Naive thymus-derived CD8-positive, alpha-beta T cell (primary cell): ENCODE results near the gene OSR1. TPM values are rescaled to one million over a fixed set of nuclear protein-coding genes. Genes with fewer than 3 reads are reported as not detected.

Experiments used
- ATAC-seq, 2 donors: fragments of 150-1000 bp; cut with Tn5 transposase in 1 of 2; sonication (Bioruptor Pico), chemical (Tn5 transposase) in 1 of 2; 1 replicate in 1 of 2; 2 replicates in 1 of 2; pipeline ENCODE4 v1.10.0; 2021; ENCODE audit warnings: mild to moderate bottlenecking in 2 of 2, moderate library complexity in 2 of 2
- POLR2A ChIA-PET: fragments of 350-600 bp; sonication (Branson Sonifier 250); formaldehyde crosslinking; loops from one replicate; lab custom pipeline; 2021; ENCODE audit warnings: antibody characterized with exemption; lab: Charles Lee
- DNase-seq, 10 donors: peaks; one replicate each; pipeline versions ENCODE4 v3.0.0 to v3.0.0-alpha.2; 2020 to 2022
- H3K27ac Mint-ChIP-seq, 10 donors: one replicate each; pipeline ENCODE4 v1.8.0; 2020 to 2022; ENCODE audit warnings: mild to moderate bottlenecking in 10 of 10, mixed read lengths in 10 of 10, moderate library complexity in 4 of 10, inconsistent platforms in 1 of 10
- H3K27me3 Mint-ChIP-seq, 5 donors: one replicate each; pipeline ENCODE4 v1.8.0; 2021 to 2022; ENCODE audit warnings: mixed read lengths in 5 of 5
- H3K36me3 Mint-ChIP-seq, 3 donors: one replicate each; pipeline ENCODE4 v1.8.0; 2020 to 2022; ENCODE audit warnings: mixed read lengths in 3 of 3, mild to moderate bottlenecking in 2 of 3, inconsistent platforms in 1 of 3
- H3K4me1 Mint-ChIP-seq, 4 donors: one replicate each; pipeline ENCODE4 v1.8.0; 2021 to 2022; ENCODE audit warnings: mixed read lengths in 4 of 4
- H3K4me3 Mint-ChIP-seq, 10 donors: one replicate each; pipeline ENCODE4 v1.8.0; 2020 to 2022; ENCODE audit warnings: mild to moderate bottlenecking in 10 of 10, mixed read lengths in 10 of 10, moderate library complexity in 6 of 10, inconsistent platforms in 1 of 10
- H3K9me3 Mint-ChIP-seq, 9 donors: one replicate each; pipeline ENCODE4 v1.8.0; 2020 to 2022; ENCODE audit warnings: mixed read lengths in 9 of 9, mild to moderate bottlenecking in 3 of 9, inconsistent platforms in 1 of 9, moderate library complexity in 1 of 9
- polyA plus RNA-seq, 3 donors: library from polyadenylated mRNA; unstranded; fragments of 300-500 nt; fragmentation: Illumina TruSeq; gene quantifications; one replicate each; pipeline ENCODE4 v1.2.3, GENCODE V29; 2021
- total RNA-seq, 8 experiments: library from RNA in 2 of 8; stranded (reverse) in 2 of 8; gene quantifications; one replicate each; pipeline ENCODE4 v1.2.3 and lab custom pipeline; 2021 to 2026

Gene OSR1
- total and polyA plus RNA-seq, 5 experiments from 2014 or later, result not detected

DNA sequence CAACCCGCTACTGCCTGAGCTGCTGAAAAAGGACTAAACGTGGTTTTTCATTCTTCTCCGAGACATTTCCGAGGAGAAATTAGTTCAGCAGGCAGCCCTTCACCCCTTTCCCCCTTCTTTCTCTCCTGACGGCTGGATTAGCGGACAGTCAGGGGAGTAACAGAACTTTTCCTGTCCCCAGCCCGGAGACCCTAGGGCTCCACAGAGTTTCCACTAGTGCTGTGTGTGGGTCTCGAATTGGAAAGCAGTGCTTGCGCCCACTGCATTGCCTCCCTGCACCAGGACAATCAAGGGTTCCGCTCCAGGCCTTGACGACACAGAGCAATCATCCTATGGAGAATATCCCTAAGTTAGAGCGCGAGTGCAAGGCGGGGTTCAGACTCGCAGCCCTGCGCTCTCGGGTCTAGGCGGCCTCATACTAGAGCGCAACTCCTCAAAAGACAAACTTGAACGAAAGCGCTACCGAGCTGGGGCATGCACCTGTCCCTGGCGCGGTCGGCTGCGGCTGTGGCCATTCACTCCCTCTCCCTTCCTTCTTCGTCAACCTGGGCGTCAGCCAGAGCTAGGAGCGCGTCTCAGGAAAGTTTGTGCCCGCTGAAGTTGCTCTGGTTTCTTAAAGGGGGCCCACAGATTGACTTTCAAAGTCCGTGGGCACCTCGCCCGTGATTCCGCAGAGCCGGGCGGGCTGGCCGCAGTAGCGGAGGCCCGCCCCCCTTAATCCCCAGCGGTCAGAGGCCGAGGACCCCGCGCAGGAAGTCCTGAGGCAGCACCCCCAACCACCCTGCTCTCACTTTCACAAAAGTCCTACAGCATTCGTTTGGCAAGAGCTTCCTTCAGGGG is 801 bp downstream of the OSR1 start:
- H3K27ac Mint-ChIP-seq, result no peak overlapping the region
- peak; percentile 14 to 15 for ATAC-seq
- peak overlapping the region; percentile 56 to 82 (median 66) for H3K4me3 Mint-ChIP-seq

DNA sequence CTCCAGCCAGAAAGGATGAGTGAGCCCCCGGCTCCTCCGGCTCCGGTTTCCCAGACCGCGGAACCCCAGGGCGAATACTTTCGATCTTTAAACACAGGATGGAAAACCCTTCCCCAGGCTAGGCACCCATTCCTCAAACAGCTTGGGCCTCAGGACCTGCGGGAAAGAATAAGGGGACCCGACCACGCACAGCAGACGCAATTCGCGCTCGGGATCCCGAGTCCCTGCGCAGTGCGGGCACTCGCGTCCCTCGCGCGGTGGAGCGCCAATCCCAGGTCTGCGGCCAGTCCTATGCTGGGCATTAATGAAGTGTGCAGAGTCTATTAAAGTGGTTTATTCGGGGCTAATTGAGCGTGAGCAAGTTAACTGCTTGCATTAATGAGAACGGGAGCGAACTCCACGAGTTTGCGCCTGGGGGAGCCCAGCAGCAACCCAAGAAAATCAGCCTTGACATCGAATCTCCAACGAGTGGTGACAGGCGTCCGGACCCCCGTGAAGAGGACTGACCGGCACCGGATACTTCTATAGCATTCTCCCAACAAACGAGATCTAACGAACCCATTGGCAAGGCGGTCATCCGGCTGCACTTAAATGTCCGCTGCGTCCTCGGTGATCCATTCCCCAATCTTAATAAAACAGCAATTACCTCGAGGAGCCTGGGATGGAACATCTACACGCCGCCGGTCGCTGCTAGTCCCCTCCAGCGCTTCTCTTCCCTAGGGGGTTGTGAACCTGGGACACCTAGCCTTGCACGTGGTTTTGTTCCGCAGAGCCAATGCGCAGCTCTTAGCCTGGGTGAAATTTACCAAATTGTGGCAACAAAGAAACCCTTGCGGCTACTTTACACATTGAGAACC is 1.6 kb downstream of the OSR1 start:
- peak overlapping the region in 9 of 10 donors; percentile 39 to 77 (median 64) for H3K4me3 Mint-ChIP-seq
- H3K36me3 Mint-ChIP-seq, result peaks cover 0 to 5% (median 0%) of the 10 kb centered on the region in 3 donors
- peaks cover 30 to 56% (median 51%) of the 10 kb centered on the region in 4 donors for H3K4me1 Mint-ChIP-seq
- POLR2A ChIA-PET, result no interaction called here
- H3K27ac Mint-ChIP-seq, result peak overlapping the region in 1 of 10 donors; percentile 70
- ATAC-seq, result no peak
- peaks cover 0 to 2% (median 0%) of the 10 kb centered on the region in 9 donors for H3K9me3 Mint-ChIP-seq
- no peak for DNase-seq
- H3K27me3 Mint-ChIP-seq, result peaks cover 55 to 92% (median 75%) of the 10 kb centered on the region in 5 donors

More for the DNA sequence above, 801 bp downstream of the OSR1 start:
- POLR2A ChIA-PET, result interaction anchor here (5.3 kb wide), 1 partner anchor 10 kb away, joined by 51 read pairs; no protein-coding TSS in a partner anchor
- peak in 1 of 10 donors; percentile 18 for DNase-seq
- Mint-ChIP-seq H3K27me3 (peaks cover 55 to 92% (median 76%) of the 10 kb centered on the region in 5 donors), H3K9me3 (peaks cover 0 to 2% (median 0%) of the 10 kb centered on the region in 9 donors), H3K4me1 (peaks cover 34 to 60% (median 53%) of the 10 kb centered on the region in 4 donors), H3K36me3 (peaks cover 0 to 5% (median 0%) of the 10 kb centered on the region in 3 donors)

DNA sequence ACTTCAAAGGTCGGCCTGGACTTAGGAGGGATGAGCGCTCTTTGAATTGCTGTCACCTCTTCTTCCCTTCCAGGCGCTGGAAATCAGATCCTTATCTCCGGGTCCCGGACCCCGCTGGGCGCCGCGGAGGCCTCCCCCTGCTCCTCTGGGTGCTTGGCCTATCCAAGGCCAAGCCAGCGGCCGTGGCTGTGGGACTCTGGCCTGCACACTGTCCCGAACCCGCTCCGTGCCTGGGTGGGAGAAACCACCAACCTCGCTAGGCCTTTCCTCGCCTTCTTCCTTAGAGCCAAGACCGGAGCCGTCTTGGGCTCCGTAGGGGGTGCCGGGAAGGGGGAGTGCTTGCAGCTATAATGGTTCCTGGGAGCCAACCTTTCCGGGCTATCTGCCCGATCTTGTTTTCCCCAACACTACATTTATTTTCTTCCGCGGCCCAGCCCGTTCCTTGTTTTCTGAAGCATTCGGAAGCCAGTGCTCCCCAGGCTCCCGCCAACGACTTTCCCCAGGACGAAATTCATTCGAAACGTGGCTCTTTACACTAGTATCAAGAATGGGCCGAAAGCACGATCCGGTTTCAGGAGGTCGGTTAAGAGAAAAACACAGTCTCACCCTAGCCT is 2.4 kb downstream of the OSR1 start:
- H3K27ac Mint-ChIP-seq, result peak overlapping the region in 2 of 10 donors; percentile 45 to 84
- peaks cover 0 to 2% (median 0%) of the 10 kb centered on the region in 9 donors for H3K9me3 Mint-ChIP-seq

DNA sequence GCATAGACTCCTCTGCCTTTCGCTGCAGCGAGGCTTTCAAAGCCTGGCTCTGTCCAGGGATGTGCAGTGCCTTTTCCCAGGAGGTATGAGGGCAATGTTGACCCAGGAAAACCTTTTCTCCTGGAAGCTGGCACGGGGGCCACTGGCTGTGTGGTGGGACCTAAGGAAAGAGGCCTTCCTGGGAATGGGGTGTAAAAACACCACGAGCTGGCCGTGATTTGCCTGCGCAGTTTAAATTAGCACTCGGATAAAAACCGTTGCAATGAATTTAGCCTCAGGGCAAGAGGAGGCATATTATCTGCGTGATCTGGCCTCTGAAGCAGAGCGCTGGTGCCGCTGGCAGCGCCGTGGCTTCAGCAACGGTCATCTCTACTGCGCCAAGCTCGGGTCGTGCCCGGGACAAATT is 3.0 kb downstream of the OSR1 start:
- POLR2A ChIA-PET, result no interaction called here
- H3K4me1 Mint-ChIP-seq, result peaks cover 28 to 50% (median 46%) of the 10 kb centered on the region in 4 donors
- DNase-seq (no peak), ATAC-seq (no peak)
- peak overlapping the region in 2 of 10 donors; percentile 45 to 84 for H3K27ac Mint-ChIP-seq
- peaks cover 0 to 5% (median 0%) of the 10 kb centered on the region in 3 donors for H3K36me3 Mint-ChIP-seq
- peak overlapping the region in 4 of 10 donors; percentile 41 to 55 (median 46) for H3K4me3 Mint-ChIP-seq
- peaks cover 57 to 93% (median 75%) of the 10 kb centered on the region in 5 donors for H3K27me3 Mint-ChIP-seq
- peaks cover 0 to 2% (median 0%) of the 10 kb centered on the region in 9 donors for H3K9me3 Mint-ChIP-seq

More for the DNA sequence above, 2.4 kb downstream of the OSR1 start:
- peaks cover 29 to 52% (median 47%) of the 10 kb centered on the region in 4 donors for H3K4me1 Mint-ChIP-seq
- POLR2A ChIA-PET, result no interaction called here
- DNase-seq (no peak), ATAC-seq (no peak)
- peaks cover 56 to 93% (median 76%) of the 10 kb centered on the region in 5 donors for H3K27me3 Mint-ChIP-seq
- H3K4me3 Mint-ChIP-seq, result peak overlapping the region in 7 of 10 donors; percentile 39 to 77 (median 60)
- H3K36me3 Mint-ChIP-seq, result peaks cover 0 to 5% (median 0%) of the 10 kb centered on the region in 3 donors

DNA sequence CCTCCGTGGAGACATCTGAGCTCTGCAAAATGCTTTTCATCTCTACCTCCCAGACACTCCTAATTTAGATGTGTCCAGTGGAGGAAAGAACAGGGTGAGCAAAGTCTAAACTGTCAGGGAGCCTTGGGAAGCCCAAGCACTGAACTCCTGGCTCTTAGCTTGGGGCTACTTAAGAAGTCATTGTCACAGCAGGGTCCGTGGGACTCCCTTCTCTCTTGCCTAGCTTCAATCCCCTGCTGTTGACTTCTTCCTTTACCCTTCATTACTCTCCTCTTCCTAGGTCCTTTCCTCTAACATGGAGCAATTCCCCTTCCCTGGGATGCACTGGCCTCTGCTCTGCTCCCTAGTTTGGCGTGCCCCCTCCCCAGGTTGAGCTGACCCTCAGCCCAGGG is 3.4 kb downstream of the OSR1 start:
- Mint-ChIP-seq H3K27me3 (peaks cover 53 to 93% (median 72%) of the 10 kb centered on the region in 5 donors), H3K27ac (no peak overlapping the region), H3K9me3 (peaks cover 0 to 2% (median 0%) of the 10 kb centered on the region in 9 donors), H3K4me3 (no peak overlapping the region), H3K36me3 (peaks cover 0 to 5% (median 0%) of the 10 kb centered on the region in 3 donors), H3K4me1 (peaks cover 28 to 49% (median 45%) of the 10 kb centered on the region in 4 donors)
- POLR2A ChIA-PET, result interaction anchor here (1.0 kb wide), 1 partner anchor 9 kb away, joined by 3 read pairs; no protein-coding TSS in a partner anchor
- ATAC-seq, result no peak
- DNase-seq, result no peak

DNA sequence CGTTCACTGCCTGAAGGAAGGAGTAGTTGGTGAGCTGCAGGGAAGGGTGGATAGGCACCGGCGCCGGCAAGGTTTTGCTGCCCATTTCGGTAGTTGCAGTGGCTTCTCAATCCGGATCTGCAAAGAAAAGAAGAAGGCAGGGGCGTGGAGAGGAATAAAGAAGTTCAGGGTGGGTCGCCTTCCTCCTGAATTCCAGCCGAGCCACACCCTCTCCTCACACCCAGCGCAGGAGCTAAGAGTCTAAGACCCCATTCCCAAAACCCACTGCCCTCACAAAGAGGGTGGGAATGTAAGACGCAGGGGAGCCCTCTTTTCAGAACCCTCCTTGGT is 4.7 kb downstream of the OSR1 start:
- peak overlapping the region in 1 of 10 donors; percentile 38 for H3K4me3 Mint-ChIP-seq
- H3K4me1 Mint-ChIP-seq, result peaks cover 28 to 54% (median 47%) of the 10 kb centered on the region in 4 donors
- H3K27ac Mint-ChIP-seq, result no peak overlapping the region
- H3K27me3 Mint-ChIP-seq, result peaks cover 55 to 96% (median 78%) of the 10 kb centered on the region in 5 donors
- peaks cover 0 to 2% (median 0%) of the 10 kb centered on the region in 9 donors for H3K9me3 Mint-ChIP-seq
- DNase-seq (no peak), ATAC-seq (no peak)
- H3K36me3 Mint-ChIP-seq, result peaks cover 0 to 5% (median 0%) of the 10 kb centered on the region in 3 donors
- POLR2A ChIA-PET, result interaction anchor here (0.7 kb wide), 1 partner anchor 547 kb away, joined by 3 read pairs; no protein-coding TSS in a partner anchor

DNA sequence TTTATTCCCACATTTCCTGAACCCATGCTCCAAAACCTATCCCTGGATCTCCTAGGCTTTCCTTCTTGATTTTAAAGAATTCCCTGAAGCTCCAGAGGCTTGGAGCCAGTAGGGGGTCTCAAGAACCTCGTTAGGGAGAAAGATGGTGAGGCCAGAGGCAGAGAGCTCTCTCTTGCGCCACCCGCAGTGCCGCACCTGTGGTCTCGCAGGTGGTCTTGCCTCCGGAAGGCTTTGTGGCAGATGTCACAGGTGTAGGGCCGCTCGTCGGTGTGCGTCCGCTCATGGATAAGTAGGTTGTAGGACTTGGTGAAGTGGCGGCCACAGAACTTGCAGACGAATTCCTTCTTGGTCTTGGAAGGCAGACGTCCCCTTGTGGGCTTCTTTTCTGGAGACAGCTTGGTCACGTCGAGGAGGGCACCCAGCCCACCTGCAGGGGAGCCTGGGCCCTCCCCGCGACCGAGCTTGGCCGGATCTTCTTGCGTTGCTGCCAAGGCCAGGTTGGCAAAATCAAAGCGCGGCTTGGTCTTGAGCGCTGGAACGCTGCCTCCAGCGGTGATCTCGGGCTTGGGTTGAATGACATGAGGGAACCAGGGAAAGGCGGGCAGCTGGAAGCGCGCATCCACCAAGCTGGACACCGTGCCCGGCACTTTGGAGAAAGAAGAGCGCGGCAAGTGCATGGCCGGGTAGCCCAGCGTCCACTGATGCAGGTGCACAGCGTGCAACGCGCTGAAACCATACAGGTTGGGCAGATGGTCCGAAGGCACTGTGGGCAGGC is 5.3 kb downstream of the OSR1 start:
- POLR2A ChIA-PET, result interaction anchor here (0.7 to 2.6 kb wide), 2 partner anchors 8 to 548 kb away, joined by 3 to 7 read pairs; no protein-coding TSS in a partner anchor
- Mint-ChIP-seq H3K27ac (no peak overlapping the region), H3K9me3 (peaks cover 0 to 3% (median 0%) of the 10 kb centered on the region in 9 donors), H3K4me3 (peak overlapping the region in 1 of 10 donors; percentile 38), H3K27me3 (peaks cover 55 to 93% (median 78%) of the 10 kb centered on the region in 5 donors), H3K4me1 (peaks cover 31 to 57% (median 47%) of the 10 kb centered on the region in 4 donors), H3K36me3 (peaks cover 0 to 7% (median 2%) of the 10 kb centered on the region in 3 donors)
- no peak for ATAC-seq
- no peak for DNase-seq

DNA sequence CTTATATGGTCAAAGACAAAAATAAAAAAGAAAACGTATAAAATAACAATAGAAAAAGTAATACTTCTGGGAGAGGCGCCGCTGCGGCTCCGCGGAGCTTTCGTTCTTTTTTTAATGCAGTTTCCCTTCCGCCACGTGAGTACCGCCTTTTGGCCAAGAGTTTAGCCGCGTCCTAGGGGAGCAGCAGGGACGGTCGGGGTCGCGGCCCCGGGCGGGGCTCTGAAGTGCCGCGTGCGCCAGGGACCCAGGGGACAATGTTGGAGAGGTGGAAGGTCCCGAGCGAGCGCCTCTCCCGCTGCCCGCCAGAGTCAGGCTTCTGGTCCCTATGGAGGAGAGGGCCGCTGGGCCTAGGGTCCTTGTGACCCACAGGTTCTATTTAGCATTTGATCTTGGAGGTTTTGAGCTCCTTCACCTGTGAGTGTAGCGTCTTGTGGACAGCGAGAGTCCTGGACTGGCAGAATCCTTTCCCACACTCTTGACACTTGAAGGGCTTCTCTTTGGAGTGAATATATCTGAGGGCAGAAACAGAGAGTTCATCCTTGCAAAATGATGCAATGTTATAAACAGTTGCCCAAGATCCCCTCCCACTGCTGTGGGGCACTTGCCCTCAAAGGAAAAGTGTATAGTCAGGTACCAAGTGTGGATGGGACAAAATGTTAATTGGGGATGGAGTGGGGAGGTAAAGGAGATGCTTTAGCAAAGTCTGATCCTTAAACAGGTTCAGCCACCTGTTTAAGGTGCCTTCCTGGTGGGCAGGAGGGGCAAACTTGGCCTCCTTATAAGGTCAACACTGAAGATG is 6.3 kb downstream of the OSR1 start:
- no peak for ATAC-seq
- peaks cover 26 to 57% (median 44%) of the 10 kb centered on the region in 4 donors for H3K4me1 Mint-ChIP-seq
- peaks cover 0 to 3% (median 0%) of the 10 kb centered on the region in 9 donors for H3K9me3 Mint-ChIP-seq
- H3K36me3 Mint-ChIP-seq, result peaks cover 0 to 7% (median 4%) of the 10 kb centered on the region in 3 donors
- H3K27ac Mint-ChIP-seq, result peak overlapping the region in 1 of 10 donors; percentile 32
- DNase-seq, result no peak
- POLR2A ChIA-PET, result interaction anchor here (1.1 to 2.6 kb wide), 2 partner anchors 9 to 12 kb away, joined by 4 to 7 read pairs; no protein-coding TSS in a partner anchor
- H3K4me3 Mint-ChIP-seq, result peak overlapping the region; percentile 28 to 94 (median 44)
- peaks cover 48 to 82% (median 69%) of the 10 kb centered on the region in 5 donors for H3K27me3 Mint-ChIP-seq

DNA sequence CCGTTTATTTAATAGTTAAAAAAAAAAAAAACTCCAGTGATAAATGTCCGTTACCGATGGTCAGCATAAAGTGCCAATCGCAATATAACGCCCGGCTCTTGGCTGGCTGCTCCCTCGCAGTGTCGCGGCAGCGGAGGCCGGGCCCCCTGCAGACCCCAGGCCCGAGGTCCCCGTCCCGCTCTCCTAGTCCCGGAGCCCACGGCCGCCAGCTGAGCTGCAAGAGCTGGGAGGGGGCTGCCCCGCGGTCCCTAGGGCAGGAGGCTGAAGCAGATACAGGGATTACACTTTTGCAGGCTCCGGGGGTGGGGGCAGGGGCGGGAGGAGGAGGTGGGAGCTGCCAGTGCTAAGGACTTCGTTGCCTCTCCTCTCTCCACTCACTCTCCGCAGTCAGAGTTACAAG is 6.9 kb downstream of the OSR1 start:
- Mint-ChIP-seq H3K27ac (no peak overlapping the region), H3K27me3 (peaks cover 43 to 76% (median 63%) of the 10 kb centered on the region in 5 donors), H3K36me3 (peaks cover 0 to 7% (median 4%) of the 10 kb centered on the region in 3 donors), H3K9me3 (peaks cover 0 to 3% (median 0%) of the 10 kb centered on the region in 9 donors), H3K4me3 (peak overlapping the region in 8 of 10 donors; percentile 28 to 94 (median 67)), H3K4me1 (peaks cover 22 to 56% (median 43%) of the 10 kb centered on the region in 4 donors)
- POLR2A ChIA-PET, result interaction anchor here (1.1 to 2.6 kb wide), 2 partner anchors 9 to 12 kb away, joined by 4 to 7 read pairs; no protein-coding TSS in a partner anchor
- ATAC-seq, result no peak
- no peak for DNase-seq
